Measurements from ENCODE around the gene MAG.

MAG gene

GRCh38 chr19:35291916-35292315 lies at the start of gene MAG:
MAG (plus strand) TSS chr19:35292161; CDS start chr19:35295409, 3,248 bp downstream.
- DNase-seq (ENCODE audit: insufficient read length, low spot score) (no peak), FAIRE-seq (no peak)

- no peak for FAIRE-seq
Observed at GRCh38 chr19:35246466-35247092, 45.4 kb upstream of the MAG start.

GRCh38 chr19:35247526-35248309 lies 44.2 kb upstream of the MAG start:
- DNase-seq (ENCODE audit: insufficient read length, low spot score) (no peak), FAIRE-seq (peak; percentile 88)

More at GRCh38 chr19:35246466-35247092, 45.4 kb upstream of the MAG start:
- no peak for DNase-seq (ENCODE audit: insufficient read length, low spot score)

- DNase-seq (ENCODE audit: insufficient read length, low spot score) (peak; percentile 89), FAIRE-seq (peak; percentile 93)
Observed at GRCh38 chr19:35248310-35249145, 43.4 kb upstream of the MAG start, which contains the start of gene LSR. LSR (plus strand) TSS chr19:35249002; CDS start chr19:35249023, 21 bp downstream.

GRCh38 chr19:35249146-35249847 lies 42.7 kb upstream of the MAG start:
- FAIRE-seq (peak; percentile 21), DNase-seq (ENCODE audit: insufficient read length, low spot score) (no peak)

GRCh38 chr19:35249848-35250711 lies 41.9 kb upstream of the MAG start:
- DNase-seq (ENCODE audit: insufficient read length, low spot score) (no peak), FAIRE-seq (no peak)

- FAIRE-seq (no peak), DNase-seq (ENCODE audit: insufficient read length, low spot score) (no peak)
Observed at GRCh38 chr19:35251456-35251855, 40.5 kb upstream of the MAG start.

- FAIRE-seq, result no peak
Observed at GRCh38 chr19:35253316-35254286, 38.4 kb upstream of the MAG start.

GRCh38 chr19:35254341-35255297 lies 37.3 kb upstream of the MAG start:
- DNase-seq (ENCODE audit: insufficient read length, low spot score), result no peak
- no peak for FAIRE-seq

More at GRCh38 chr19:35253316-35254286, 38.4 kb upstream of the MAG start:
- no peak for DNase-seq (ENCODE audit: insufficient read length, low spot score)

GRCh38 chr19:35256566-35256965 lies 35.4 kb upstream of the MAG start:
- no peak for FAIRE-seq
- no peak for DNase-seq (ENCODE audit: insufficient read length, low spot score)

GRCh38 chr19:35257113-35257461 lies 34.9 kb upstream of the MAG start:
- DNase-seq (ENCODE audit: insufficient read length, low spot score) (no peak), FAIRE-seq (no peak)

- no peak for FAIRE-seq
- DNase-seq (ENCODE audit: insufficient read length, low spot score), result no peak
Observed at GRCh38 chr19:35260694-35261304, 31.2 kb upstream of the MAG start.

GRCh38 chr19:35261356-35262100 lies 30.4 kb upstream of the MAG start:
- FAIRE-seq (no peak), DNase-seq (ENCODE audit: insufficient read length, low spot score) (no peak)

- FAIRE-seq, result no peak
Observed at GRCh38 chr19:35262101-35262761, 29.7 kb upstream of the MAG start.

GRCh38 chr19:35264268-35265125 lies 27.5 kb upstream of the MAG start:
- no peak for FAIRE-seq
- DNase-seq (ENCODE audit: insufficient read length, low spot score), result no peak

More at GRCh38 chr19:35262101-35262761, 29.7 kb upstream of the MAG start:
- DNase-seq (ENCODE audit: insufficient read length, low spot score), result no peak
